HG03521 (cell line): ENCODE measurements around the gene HMG20B.
"Not testable (repeated sequence)": the region's sequence is repeated elsewhere in the genome, so short reads cannot be mapped to it uniquely, and the experiment has no call there.

ENCODE experiments used
- ATAC-seq: cut with Tn5 transposase; IDR thresholded peaks from one replicate; pipeline ENCODE4 v1.9.1; 2021; ENCODE audit warnings: mild to moderate bottlenecking, moderate library complexity; ENCODE audit not compliant: unreplicated experiment

The HMG20B gene

DNA sequence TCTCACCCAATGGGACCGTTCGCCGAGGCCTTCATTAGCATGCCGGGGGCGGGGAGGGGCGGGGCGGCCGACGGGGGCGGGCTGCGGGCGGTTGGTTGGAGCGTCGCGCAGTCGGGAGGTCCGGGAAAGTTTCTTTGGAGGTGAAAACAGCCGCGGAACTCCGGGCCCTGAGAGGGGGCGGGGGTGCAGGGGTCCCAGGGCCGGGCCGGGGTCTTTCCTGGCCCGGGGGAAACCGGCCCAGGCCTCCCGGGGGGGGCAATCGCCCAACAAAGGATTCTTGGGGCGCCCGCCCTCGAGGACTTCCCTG, at the start of gene HMG20B:
Gene HMG20B, plus strand, starts transcription at position 90 of the 307 bp plus-strand sequence. CDS start 366 bp downstream, outside the sequence.
- no peak for ATAC-seq

DNA sequence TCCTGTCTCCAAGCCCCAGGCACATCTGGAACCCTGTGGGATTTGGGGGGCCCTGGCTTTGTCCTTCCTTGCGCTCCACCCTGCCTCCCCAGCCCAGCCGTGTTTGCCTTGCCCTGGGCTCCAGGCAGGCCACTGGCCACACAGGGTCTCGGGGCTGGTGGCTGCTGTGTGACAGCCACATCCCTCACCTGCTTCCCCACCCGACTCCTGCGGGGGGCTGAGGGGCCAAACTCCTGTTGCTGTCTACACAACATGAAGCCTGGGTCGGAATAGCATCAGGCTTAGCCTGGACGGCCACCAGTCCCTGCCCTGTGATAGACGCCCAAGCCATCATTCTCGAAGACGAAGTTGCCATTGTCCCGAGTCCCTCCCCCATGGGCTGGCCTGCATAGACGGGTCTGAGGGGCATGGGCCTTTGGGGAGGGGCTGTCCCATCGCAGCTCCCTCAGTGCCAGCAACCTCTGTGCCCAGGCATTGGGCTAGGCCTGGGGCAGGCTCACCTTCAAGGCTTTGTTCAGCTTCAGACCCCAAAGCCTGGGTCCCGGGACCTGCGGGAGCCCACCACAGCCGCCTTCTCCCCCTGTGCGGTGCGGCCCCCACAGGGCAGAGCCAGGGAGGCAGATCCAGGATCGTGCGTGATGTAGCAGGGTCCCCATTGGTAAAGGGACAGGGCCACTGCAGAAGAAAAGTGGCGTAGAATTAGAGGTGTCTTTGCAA, 49.2 kb upstream of the HMG20B start:
- no peak for ATAC-seq

DNA sequence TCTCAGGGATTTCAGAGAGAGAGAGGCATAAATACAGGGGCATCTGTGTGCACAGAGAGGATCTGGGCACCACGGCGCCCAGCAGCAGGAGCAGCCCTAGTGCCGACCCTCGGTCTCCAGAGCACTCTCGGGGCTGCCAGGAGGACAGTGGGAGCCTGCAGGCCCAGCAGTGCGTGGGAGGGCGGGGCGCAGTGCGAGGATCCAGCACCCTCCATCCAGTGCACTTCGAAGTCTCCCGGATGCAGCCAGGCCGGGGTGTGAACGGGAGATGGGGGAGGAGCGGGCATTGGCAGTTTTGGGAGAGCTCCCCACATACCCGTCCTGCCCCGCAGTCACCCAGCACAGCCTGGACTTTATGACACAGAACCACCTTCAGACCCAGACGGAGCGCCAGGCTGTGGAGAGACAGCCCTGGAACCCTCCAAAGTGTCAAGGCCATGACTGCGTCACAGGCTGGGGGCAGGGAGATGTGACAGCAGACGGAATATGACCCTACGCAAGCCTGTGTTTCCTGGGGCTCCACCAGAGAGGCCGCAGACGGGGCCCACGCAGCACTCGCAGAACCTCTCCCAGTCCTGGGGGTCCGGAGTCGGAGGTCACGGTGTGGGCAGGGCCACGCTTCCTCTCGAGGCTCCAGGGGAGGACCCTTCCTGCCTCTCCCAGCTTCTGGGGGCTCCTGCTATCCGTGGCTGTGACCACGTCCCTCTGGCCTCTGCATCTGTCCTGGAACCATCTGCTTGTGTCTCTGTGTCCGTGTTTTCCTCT, 48.5 kb upstream of the HMG20B start:
- ATAC-seq, result no peak

GRCh38 chr19:3524904-3525451, 47.8 kb upstream of the HMG20B start:
- ATAC-seq, result no peak

- ATAC-seq, result no peak
Observed at GRCh38 chr19:3526507-3527237, 46.1 kb upstream of the HMG20B start.

DNA sequence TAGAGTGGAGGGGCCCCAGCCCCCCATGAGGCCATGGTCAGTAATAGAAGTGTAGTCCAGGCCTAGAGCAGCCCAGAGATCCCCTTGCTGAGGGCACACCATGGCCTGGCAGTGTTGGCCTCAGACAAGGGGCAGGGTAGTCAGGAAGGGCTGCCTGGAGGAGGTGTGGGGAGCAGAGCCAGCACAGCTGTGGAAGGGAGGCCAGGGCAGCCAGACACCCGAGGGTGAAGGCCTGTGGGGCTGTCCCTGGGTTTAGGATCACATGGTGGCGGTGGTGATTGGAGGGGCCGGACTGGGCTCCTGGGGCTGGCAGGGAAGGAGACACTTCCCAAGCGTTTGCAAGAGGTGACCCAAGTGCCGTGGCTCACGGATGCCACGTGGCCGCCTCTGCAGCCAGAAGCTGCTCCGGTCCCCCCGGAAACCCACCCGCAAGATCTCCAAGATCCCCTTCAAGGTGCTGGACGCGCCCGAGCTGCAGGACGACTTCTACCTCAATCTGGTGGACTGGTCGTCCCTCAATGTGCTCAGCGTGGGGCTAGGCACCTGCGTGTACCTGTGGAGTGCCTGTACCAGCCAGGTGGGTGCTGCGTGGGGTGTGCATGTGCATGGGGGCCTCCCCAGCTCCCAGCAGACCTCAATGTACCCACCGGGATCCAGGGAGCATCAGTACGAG, 45.4 kb upstream of the HMG20B start:
- ATAC-seq, result no peak

DNA sequence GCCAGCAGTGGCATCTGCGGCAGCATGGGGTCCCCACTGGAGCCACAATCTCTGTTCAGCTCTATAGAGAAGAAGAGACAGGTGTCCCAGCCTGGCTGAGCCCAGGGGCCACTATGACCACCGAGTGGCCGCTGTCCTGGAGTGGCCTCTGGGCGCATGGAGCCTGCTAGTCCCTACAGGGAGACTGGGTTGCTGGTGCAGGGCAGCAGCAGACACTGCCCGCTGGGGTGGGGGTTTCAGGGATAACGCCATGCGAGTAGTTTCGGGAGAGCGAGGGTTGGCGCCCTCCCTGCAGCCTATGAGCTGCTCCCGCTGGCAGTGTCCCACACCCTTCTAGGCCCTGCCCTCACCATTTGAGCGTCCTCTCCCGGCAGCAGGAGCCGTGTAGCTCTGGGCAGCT, 44.7 kb upstream of the HMG20B start:
- ATAC-seq, result no peak

- no peak for ATAC-seq
Observed at GRCh38 chr19:3528539-3529211, 44.1 kb upstream of the HMG20B start.

GRCh38 chr19:3529299-3529698, 43.4 kb upstream of the HMG20B start:
- ATAC-seq, result not testable (repeated sequence)

DNA sequence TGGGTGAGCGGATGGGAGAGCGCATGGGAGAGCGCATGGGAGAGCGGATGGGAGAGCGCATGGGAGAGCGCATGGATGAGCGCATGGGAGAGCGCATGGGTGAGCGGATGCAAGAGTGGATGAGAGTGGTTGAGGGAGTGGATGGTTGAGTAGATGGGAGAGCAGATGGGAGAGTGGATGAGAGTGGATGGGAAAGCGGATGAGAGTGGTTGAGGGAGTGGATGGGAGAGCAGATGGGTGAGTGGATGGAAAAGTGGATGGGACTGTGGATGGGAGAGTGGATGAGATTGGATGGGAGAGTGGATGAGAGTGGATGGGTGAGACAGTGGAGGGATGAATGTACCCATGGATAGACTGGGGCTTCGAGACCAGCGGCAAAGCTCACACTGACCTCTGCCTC, 42.4 kb upstream of the HMG20B start:
- no peak for ATAC-seq

- no peak for ATAC-seq
Observed at GRCh38 chr19:3531716-3532115, 41.0 kb upstream of the HMG20B start.

- no peak for ATAC-seq
Observed at GRCh38 chr19:3532154-3532786, 40.5 kb upstream of the HMG20B start.

DNA sequence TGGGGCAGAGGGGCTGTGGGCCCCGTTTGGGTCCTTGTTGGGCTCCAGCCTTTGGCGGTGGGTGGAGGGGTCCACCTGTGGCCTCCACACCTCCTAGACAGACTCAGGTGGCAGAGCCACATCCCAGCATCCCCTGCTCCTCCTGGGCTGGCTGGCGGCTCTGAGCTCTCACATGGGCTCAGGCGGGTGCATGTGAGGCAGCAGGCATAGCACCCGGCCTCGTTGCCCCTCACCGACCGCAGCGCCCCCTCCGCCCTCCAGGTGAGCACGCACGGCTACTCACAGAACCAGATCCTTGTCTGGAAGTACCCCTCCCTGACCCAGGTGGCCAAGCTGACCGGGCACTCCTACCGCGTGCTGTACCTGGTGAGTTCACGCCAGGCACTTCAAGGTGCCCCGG, 39.7 kb upstream of the HMG20B start:
- ATAC-seq, result no peak

- ATAC-seq, result no peak
Observed at GRCh38 chr19:3533563-3534216, 39.1 kb upstream of the HMG20B start.

DNA sequence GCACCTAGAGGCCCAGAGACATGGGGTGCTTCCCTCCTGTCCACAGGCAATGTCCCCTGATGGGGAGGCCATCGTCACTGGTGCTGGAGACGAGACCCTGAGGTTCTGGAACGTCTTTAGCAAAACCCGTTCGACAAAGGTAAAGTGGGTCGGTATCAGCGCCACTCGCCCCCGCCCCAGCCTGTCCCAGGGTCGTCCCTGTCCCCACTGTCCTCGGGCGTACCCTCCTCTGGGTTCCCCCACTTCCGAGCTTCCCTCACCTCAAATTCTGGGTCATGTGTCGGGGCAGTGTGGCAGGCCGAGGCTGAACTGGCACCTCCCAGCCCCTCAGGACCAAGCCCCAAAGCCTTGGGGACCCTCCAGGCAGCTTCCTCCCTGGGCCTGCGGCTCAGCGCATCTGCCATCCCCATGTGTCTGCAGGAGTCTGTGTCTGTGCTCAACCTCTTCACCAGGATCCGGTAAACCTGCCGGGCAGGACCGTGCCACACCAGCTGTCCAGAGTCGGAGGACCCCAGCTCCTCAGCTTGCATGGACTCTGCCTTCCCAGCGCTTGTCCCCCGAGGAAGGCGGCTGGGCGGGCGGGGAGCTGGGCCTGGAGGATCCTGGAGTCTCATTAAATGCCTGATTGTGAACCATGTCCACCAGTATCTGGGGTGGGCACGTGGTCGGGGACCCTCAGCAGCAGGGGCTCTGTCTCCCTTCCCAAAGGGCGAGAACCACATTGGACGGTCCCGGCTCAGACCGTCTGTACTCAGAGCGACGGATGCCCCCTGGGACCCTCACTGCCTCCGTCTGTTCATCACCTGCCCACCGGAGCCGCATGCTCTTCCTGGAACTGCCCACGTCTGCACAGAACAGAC, 38.1 kb upstream of the HMG20B start:
- no peak for ATAC-seq

DNA sequence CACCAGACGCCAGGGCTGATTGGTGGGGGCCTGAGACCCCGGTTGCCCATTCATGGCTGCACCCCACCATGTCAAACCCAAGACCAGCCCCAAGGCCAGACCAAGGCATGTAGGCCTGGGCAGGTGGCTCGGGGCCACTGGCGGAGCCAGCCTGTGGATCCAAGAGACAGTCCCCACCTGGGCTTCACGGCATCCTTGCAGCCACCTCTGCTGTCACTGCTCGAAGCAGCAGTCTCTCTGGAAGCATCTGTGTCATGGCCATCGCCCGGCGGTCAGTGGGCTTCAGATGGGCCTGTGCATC, 37.6 kb upstream of the HMG20B start:
- no peak for ATAC-seq

DNA sequence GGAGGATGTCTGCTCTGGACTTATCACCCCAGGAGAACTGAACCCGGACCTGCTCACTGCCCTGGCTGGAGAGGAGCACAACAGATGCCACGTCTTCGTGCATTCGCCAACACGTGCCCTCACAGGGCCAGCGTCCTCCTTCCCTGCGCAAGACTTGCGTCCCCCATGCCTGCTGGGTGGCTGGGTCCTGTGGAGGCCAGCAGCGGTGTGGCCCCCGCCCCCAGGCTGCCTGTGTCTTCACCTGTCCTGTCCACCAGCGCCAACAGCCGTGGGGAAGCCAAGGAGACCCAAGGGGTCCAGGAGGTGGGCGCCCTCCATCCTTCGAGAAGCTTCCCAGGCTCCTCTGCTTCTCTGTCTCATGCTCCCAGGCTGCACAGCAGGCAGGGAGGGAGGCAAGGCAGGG, 37.2 kb upstream of the HMG20B start:
- no peak for ATAC-seq

DNA sequence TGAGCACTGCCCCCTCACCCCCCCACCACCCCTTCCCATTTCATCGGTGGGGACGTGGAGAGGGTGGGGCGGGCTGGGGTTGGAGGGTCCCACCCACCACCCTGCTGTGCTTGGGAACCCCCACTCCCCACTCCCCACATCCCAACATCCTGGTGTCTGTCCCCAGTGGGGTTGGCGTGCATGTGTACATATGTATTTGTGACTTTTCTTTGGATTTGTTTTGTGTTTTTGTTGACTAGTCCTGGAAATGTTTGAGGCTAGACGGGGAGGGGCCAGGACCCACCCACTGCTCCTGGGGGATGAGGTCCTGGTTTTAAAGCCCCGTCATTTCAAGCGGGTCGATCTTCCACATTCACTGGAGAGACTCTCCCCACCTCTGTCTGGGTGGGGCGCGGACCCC, 36.8 kb upstream of the HMG20B start:
- ATAC-seq, result no peak
